IPS-18c (cell line): ENCODE results near the gene GNG7.
"Not testable (repeated sequence)": the region's sequence is repeated elsewhere in the genome, so short reads cannot be mapped to it uniquely, and the experiment has no call there.

ENCODE experiments used
- H3K4me3 ChIP-seq: 2 replicates; pipeline ENCODE4 v1.7.0; 2013; ENCODE audit warnings: low read depth, mild to moderate bottlenecking, low read length, moderate library complexity; ENCODE audit not compliant: insufficient read depth
- H3K9me3 ChIP-seq: one replicate; pipeline ENCODE4 v1.6.1; 2013; ENCODE audit warnings: mild to moderate bottlenecking, low read length, moderate library complexity; ENCODE audit not compliant: control insufficient read depth, insufficient read depth

GNG7 gene

GRCh38 chr19:2478756-2479555 lies 223.5 kb downstream of the GNG7 start:
- peak overlapping the region; percentile 59 for H3K4me3 ChIP-seq
- no peaks in the 10 kb centered on the region for H3K9me3 ChIP-seq

- Histone ChIP-seq H3K9me3 (no peaks in the 10 kb centered on the region), H3K4me3 (peak overlapping the region; percentile 59)
Observed at GRCh38 chr19:2478278-2478755, 224.2 kb downstream of the GNG7 start.

GRCh38 chr19:2477732-2478191 lies 224.7 kb downstream of the GNG7 start:
- H3K4me3 ChIP-seq = peak overlapping the region; percentile 43

GRCh38 chr19:2477141-2477710 lies 225.3 kb downstream of the GNG7 start:
- Histone ChIP-seq H3K4me3 (peak overlapping the region; percentile 71), H3K9me3 (no peaks in the 10 kb centered on the region)

More at GRCh38 chr19:2477732-2478191, 224.7 kb downstream of the GNG7 start:
- no peaks in the 10 kb centered on the region for H3K9me3 ChIP-seq

- no peaks in the 10 kb centered on the region for H3K9me3 ChIP-seq
- peak overlapping the region; percentile 71 for H3K4me3 ChIP-seq
Observed at GRCh38 chr19:2476451-2477140, 225.9 kb downstream of the GNG7 start.

GRCh38 chr19:2475702-2476450 lies 226.6 kb downstream of the GNG7 start, which contains the start of gene GADD45B:
GADD45B (plus strand) TSS chr19:2476127; CDS start chr19:2476359, 232 bp downstream.
- peak within 1 kb of the TSS; percentile 71 for H3K4me3 ChIP-seq
- no peaks in the 10 kb centered on the region for H3K9me3 ChIP-seq

GRCh38 chr19:2475018-2475701 lies 227.3 kb downstream of the GNG7 start:
- no peaks in the 10 kb centered on the region for H3K9me3 ChIP-seq

GRCh38 chr19:2474232-2475017 lies 228.1 kb downstream of the GNG7 start:
- peak overlapping the region; percentile 71 for H3K4me3 ChIP-seq
- no peaks in the 10 kb centered on the region for H3K9me3 ChIP-seq

More at GRCh38 chr19:2475018-2475701, 227.3 kb downstream of the GNG7 start:
- H3K4me3 ChIP-seq = peak overlapping the region; percentile 71

- not testable (repeated sequence) for H3K4me3 ChIP-seq
Observed at GRCh38 chr19:2469915-2470200, 232.6 kb downstream of the GNG7 start.

GRCh38 chr19:2469102-2469914 lies 233.2 kb downstream of the GNG7 start:
- H3K4me3 ChIP-seq = no peak overlapping the region

More at GRCh38 chr19:2469915-2470200, 232.6 kb downstream of the GNG7 start:
- H3K9me3 ChIP-seq = not testable (repeated sequence)

GRCh38 chr19:2468596-2468995 lies 233.9 kb downstream of the GNG7 start:
- no peaks in the 10 kb centered on the region for H3K9me3 ChIP-seq
- no peak overlapping the region for H3K4me3 ChIP-seq

More at GRCh38 chr19:2469102-2469914, 233.2 kb downstream of the GNG7 start:
- no peaks in the 10 kb centered on the region for H3K9me3 ChIP-seq

GRCh38 chr19:2464389-2464788 lies 238.1 kb downstream of the GNG7 start:
- no peaks in the 10 kb centered on the region for H3K9me3 ChIP-seq
- no peak overlapping the region for H3K4me3 ChIP-seq

GRCh38 chr19:2463694-2464093 lies 238.8 kb downstream of the GNG7 start:
- not testable (repeated sequence) for H3K9me3 ChIP-seq

GRCh38 chr19:2462635-2463421 lies 239.7 kb downstream of the GNG7 start:
- Histone ChIP-seq H3K4me3 (peak overlapping the region; percentile 59; the same call in 1 of the 2 replicates), H3K9me3 (no peaks in the 10 kb centered on the region)

More at GRCh38 chr19:2463694-2464093, 238.8 kb downstream of the GNG7 start:
- not testable (repeated sequence) for H3K4me3 ChIP-seq
